NOMO-1 treated with DMSO at 0.1 percent for 48 hours (cell line): ENCODE results near the gene DZIP1.
A peak's percentile ranks its signal among the peaks of the same experiment; 100 is the strongest.

ENCODE experiments used
- DNase-seq: peaks from one replicate; lab custom pipeline; 2025; ENCODE audit not compliant: unreplicated experiment; lab: John Stamatoyannopoulos, UW

DZIP1 gene

DNA sequence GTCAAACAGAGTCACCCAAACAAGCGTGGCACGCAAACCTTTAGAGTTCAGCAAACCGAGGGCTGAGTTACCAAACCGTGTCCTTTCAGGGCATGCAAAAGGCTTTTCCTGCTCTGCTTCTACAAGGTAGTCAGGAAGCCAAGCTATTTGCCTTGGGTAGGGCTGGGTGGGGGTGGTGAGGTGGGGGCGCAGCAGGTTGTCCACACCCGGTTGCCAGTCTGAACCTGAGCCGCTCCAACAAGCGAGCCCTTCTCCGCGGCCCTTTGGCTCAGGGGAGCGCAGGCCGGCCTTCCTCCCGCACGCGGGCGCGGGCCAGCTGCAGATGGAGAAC, 92.3 kb downstream of the DZIP1 start:
- no peak for DNase-seq

DNA sequence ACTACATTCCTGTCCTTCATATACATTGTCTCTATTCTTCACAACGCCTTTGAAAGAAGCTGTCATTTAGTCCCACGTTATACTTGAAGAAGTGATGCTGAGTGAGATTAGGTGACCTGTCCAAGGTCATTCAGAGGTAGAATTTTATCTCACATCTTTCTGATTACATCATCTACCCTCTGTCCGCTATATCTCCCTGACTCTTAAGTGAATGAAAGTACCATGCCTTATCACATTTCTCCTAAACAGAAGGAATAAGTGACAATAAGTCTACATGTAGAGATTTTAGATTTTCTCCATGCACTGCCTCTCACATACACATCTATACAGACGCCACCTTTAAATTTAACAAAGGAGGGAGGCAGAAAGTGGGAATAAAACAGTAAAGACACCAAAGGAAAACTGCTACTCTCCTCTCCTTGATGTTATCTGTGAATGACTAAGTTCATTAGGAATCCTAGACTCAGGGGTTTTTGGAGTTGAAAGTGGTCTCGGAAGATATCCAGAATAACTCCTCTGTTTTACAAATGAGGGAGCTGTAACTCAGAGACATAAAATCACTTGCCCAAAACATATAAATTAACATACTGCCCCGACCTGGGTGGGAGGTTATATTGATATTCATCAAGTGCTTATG, 96.9 kb downstream of the DZIP1 start:
- no peak for DNase-seq

DNA sequence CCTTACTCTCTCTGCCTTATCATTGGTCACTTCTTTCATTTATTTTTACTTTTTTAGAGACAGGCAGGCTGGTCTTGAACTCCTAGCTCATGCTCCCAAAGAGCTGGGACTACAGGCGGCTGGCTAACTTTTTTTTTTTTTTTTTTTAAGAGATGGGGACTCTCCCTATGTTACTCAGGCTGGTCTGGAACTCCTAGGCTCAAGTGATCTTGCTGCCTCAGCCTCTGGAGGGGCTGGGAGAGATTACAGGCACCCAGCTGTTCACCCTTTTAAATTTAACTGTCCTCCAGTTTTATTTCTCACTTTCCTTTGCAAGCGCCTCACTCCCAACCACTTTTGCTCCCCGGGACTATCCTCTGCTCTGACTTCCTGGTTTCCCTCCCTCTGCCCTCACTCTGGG, 97.6 kb downstream of the DZIP1 start:
- no peak for DNase-seq

DNA sequence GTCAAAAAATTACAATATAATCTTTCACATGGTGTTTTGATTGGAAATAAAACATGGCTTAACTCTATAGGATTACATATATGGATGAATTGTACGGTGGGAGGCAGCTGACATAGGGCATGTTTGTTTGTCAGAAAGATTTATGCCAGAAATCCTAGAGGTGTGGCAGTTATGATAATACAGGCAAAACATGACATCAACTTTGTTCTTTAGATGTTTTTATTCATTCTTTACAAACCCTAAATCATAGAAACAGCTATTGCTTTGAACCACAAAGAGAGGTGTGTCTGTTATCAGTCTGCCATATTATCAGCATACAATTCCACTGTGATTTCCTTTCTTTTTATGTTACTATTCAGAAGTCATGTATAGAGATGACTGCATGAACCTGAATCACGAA, 100.2 kb downstream of the DZIP1 start:
- no peak for DNase-seq

DNA sequence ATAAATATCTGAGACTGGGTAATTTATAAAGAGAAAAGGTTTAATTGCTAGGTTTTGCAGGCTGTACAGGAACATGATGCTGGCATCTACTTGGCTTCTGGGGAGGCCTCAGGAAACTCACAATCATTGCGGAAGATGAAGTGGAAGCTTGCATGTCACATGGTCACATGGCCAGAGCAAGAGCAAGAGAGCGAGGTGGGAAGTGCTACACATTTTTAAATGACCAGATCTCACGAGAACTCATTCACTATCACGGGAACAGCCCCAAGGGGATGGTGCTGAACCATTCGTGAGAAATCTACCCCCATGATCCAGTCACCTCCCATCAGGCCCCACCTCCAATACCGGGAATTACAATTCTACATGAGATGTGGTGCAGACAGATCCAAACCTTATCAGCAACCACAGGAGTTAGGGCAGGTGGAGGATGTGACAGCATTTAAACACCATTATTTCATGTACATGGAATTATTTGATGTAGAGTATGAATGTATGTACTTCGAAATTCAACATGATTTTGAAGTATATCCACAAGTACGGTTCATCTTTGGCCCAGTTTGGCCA, 102.5 kb downstream of the DZIP1 start:
- DNase-seq: no peak

DNA sequence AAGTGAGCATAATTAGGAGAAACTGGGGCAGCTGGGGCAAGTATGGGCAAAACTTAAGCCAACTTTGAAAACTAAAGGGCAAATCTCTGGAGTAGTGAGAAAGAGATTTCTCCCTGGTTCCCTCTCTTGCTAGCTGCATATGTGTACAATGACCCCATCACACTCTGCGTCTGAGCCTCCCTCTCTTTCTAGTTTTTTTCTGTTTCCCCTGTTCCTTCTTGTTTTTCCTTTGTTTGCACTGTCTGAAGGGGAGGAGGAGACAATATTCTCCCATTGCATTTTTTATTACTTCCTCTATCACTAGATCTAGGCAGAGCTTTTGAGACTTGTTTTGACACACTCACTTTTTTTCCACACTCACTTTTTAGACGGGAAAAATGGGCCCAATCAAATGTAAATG, 103.2 kb downstream of the DZIP1 start:
- no peak for DNase-seq

DNA sequence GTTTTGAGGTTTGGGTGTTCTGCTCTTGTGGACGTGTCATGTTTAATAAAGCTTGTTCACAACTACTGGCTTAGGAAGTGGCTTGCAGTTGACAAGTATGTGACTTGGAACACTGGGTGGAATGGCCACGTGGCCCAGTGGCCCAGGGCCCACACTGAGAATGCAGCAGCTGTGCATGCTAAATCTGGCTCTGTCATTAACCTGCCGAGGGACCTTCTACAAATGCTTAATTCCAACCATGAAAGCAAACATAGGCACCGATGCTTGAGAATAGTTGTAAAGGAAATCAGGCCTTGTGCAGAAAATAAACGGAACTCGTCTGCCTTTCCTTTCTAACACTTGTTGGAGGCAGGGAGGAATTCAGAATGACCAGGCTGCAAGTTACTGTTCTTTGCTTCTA, 103.6 kb downstream of the DZIP1 start:
- DNase-seq: no peak

DNA sequence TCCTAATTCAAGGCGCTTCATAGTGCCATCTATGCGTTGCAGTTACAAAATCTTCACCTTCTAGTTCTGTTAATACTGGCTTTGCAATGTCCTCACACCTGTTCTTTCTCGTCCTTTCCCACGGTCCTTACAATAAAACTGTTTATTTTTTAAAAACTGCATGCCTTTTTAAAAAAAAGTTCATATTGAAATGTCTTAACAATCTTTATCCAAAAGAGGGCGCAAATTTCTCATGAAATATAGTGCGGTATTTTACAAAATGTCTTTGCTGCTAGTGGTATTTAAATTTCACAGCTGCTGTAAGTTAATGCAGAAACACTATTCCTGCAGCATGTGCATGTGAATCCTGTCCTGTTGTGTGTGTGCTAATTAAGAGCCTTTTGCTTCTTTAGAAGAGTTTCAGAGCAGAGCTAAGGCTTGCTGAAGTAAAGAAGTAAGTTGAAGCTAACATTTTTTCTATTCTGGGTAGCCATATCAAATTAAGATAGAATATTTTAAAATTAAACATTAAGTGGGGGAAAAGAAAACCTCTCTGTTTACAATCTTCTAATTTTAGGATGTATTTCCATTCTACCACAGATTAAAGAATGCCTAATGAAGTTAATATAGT, 107.8 kb downstream of the DZIP1 start:
- peak; percentile 29 for DNase-seq

DNA sequence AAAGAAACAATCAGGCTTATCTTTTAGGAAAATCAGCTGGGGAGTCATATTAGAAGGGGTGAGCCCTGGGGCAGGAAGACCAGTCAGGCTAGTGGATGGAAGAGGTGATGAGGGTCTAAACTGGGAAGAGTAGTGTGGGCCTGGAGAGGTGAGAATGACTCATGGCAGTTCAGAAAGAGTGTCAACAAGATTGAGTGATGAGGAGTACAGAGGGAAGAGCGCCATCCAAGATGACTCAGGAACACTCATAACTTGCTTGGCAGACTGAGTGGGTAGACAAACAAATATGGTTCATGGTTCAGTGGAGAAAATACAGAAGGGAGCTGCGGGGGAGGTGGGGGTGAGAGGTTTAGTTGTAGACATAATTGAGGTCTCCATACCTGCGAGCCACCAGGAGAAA, 109.3 kb downstream of the DZIP1 start:
- DNase-seq: no peak

DNA sequence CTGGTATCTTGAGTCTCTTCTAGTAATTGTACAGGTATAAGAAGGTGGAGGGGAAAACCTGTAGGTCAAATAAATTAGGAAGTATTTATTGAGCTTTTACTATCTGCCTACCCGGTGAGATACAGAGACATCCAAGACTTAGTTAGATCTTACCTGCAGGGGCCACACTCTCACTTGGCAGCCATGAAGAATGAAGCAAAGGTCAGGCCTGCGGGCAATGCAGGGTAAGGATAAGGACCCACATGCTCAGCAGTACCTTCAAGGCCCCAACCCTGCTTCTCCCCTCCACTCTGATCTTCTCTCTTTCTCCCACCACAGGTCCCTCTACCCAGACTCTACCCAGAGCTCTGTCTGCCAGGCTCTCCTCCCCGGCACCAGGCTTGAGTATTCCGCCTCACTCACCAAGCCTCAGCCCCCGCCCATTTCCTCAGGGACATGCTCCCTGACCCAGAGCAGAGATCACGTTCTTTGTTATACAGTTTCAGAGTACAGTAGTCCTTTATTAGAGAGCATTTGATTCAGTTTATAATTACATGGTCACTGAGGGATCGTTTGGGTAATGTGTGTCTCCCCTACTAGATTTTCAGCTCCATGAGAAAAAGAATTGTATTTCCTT, 110.9 kb downstream of the DZIP1 start:
- no peak for DNase-seq

DNA sequence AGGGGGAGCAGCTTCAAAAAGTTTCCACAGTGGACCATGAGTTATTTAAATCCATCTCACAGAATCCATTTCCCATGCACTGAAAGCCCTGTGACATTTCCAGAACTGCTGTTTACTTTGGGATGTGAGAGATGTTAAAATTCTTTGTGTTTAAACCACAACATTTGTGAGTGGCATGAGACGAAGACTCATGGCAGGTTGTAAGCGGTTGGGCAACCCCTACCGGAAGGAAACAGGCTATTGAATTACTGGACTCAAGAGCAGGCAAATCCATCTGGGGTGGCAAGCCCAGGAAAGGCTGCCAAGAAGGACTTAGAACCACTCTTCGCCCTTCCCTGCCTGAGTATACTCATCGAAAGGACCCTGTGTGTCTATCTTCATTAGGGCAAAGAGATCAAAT, 114.3 kb downstream of the DZIP1 start:
- DNase-seq: peak; percentile 48
